Suppressor macrophage (primary cell): Measurements from ENCODE around the gene ABHD13.
"Not testable (repeated sequence)": the region's sequence is repeated elsewhere in the genome, so short reads cannot be mapped to it uniquely, and the experiment has no call there.

Experiments
- DNase-seq, 4 experiments: peaks; one replicate each; pipeline ENCODE4 v3.0.0-alpha.2; 2020 to 2022

Gene ABHD13

GRCh38 chr13:108223687-108224503 is 5.7 kb downstream of the ABHD13 start:
- DNase-seq, result no peak

GRCh38 chr13:108225440-108225839 is 7.2 kb downstream of the ABHD13 start:
- DNase-seq, result no peak

GRCh38 chr13:108226184-108226583 is 8.0 kb downstream of the ABHD13 start:
- DNase-seq, result no peak

GRCh38 chr13:108227651-108228272 is 9.6 kb downstream of the ABHD13 start:
- DNase-seq, result peak; percentile 50 to 74 (median 66)

GRCh38 chr13:108230377-108230776 is 12.2 kb downstream of the ABHD13 start:
- no peak for DNase-seq

- no peak for DNase-seq
Observed at GRCh38 chr13:108249150-108249549, 31.0 kb downstream of the ABHD13 start.

- DNase-seq, result no peak
Observed at GRCh38 chr13:108257248-108257647, 39.1 kb downstream of the ABHD13 start.

GRCh38 chr13:108263621-108264355 is 45.6 kb downstream of the ABHD13 start:
- no peak for DNase-seq

- peak; percentile 23 to 74 (median 50) for DNase-seq
Observed at GRCh38 chr13:108266321-108266990, 48.3 kb downstream of the ABHD13 start.

GRCh38 chr13:108267347-108267746 is 49.2 kb downstream of the ABHD13 start:
- DNase-seq, result peak; percentile 41 to 76 (median 66)

- DNase-seq, result not testable (repeated sequence)
Observed at GRCh38 chr13:108267855-108268254, 49.7 kb downstream of the ABHD13 start.

- DNase-seq, result peak in 2 of 4 experiments; percentile 6 to 19
Observed at GRCh38 chr13:108268466-108269112, 50.4 kb downstream of the ABHD13 start.

GRCh38 chr13:108269601-108270328 is 51.6 kb downstream of the ABHD13 start, which contains the start of gene TNFSF13B:
TNFSF13B (plus strand) TSS chr13:108269718; CDS start chr13:108269896, 178 bp downstream.
- peak; percentile 63 to 88 (median 81) for DNase-seq

- peak in 3 of 4 experiments; percentile 27 to 47 (median 44) for DNase-seq
Observed at GRCh38 chr13:108270442-108270841, 52.2 kb downstream of the ABHD13 start.

- DNase-seq, result peak in 2 of 4 experiments; percentile 39 to 42
Observed at GRCh38 chr13:108272333-108272732, 54.1 kb downstream of the ABHD13 start.

- DNase-seq, result peak in 3 of 4 experiments; percentile 28 to 44 (median 30)
Observed at GRCh38 chr13:108273429-108274118, 55.4 kb downstream of the ABHD13 start.

- no peak for DNase-seq
Observed at GRCh38 chr13:108274718-108275117, 56.5 kb downstream of the ABHD13 start.

- no peak for DNase-seq
Observed at GRCh38 chr13:108276060-108276459, 57.9 kb downstream of the ABHD13 start.

GRCh38 chr13:108278466-108278865 is 60.3 kb downstream of the ABHD13 start:
- DNase-seq, result no peak

- DNase-seq, result peak in 2 of 4 experiments; percentile 60 to 61
Observed at GRCh38 chr13:108281901-108282300, 63.7 kb downstream of the ABHD13 start.

GRCh38 chr13:108283110-108283509 is 64.9 kb downstream of the ABHD13 start:
- DNase-seq, result no peak
